ENCODE data around the gene PTPRM.

The PTPRM gene

GRCh38 chr18:7879717-7880116 lies 312.6 kb downstream of the PTPRM start:
- TF ChIP-seq POLR2A (IDR thresholded peaks at IDR 0.05; ENCODE audit: extremely low read depth, insufficient read length) (no peak), CTCF (IDR thresholded peaks at IDR 0.05; ENCODE audit: low read depth, low read length) (no peak), MYC (IDR thresholded peaks at IDR 0.05; ENCODE audit: low read depth, low read length) (no peak), MAX (IDR thresholded peaks at IDR 0.05; ENCODE audit: low read depth, low read length) (no peak)
- DNase-seq (ENCODE audit: low read depth), result no peak

GRCh38 chr18:7885865-7886264 lies 318.7 kb downstream of the PTPRM start:
- DNase-seq (ENCODE audit: low read depth), result no peak
- no peak overlapping the region for H3K4me3 ChIP-seq (ENCODE audit: low read depth, low read length)
- TF ChIP-seq MAX (IDR thresholded peaks at IDR 0.05; ENCODE audit: low read depth, low read length), result no peak
- no peak for TF ChIP-seq POLR2A (IDR thresholded peaks at IDR 0.05; ENCODE audit: extremely low read depth, insufficient read length)
- no peak for TF ChIP-seq CTCF (IDR thresholded peaks at IDR 0.05; ENCODE audit: low read depth, low read length)
- TF ChIP-seq MYC (IDR thresholded peaks at IDR 0.05; ENCODE audit: low read depth, low read length), result no peak

More at GRCh38 chr18:7879717-7880116, 312.6 kb downstream of the PTPRM start:
- no peak overlapping the region for H3K4me3 ChIP-seq (ENCODE audit: low read depth, low read length)

- no peak for TF ChIP-seq MYC (IDR thresholded peaks at IDR 0.05; ENCODE audit: low read depth, low read length)
- no peak for TF ChIP-seq MAX (IDR thresholded peaks at IDR 0.05; ENCODE audit: low read depth, low read length)
- no peak for TF ChIP-seq CTCF (IDR thresholded peaks at IDR 0.05; ENCODE audit: low read depth, low read length)
- TF ChIP-seq POLR2A (IDR thresholded peaks at IDR 0.05; ENCODE audit: extremely low read depth, insufficient read length), result no peak
- H3K4me3 ChIP-seq (ENCODE audit: low read depth, low read length), result no peak overlapping the region
- DNase-seq (ENCODE audit: low read depth), result no peak
Measured at GRCh38 chr18:7886436-7886835, 319.3 kb downstream of the PTPRM start.

GRCh38 chr18:7889515-7889914 lies 322.4 kb downstream of the PTPRM start:
- TF ChIP-seq MAX (IDR thresholded peaks at IDR 0.05; ENCODE audit: low read depth, low read length) (no peak), POLR2A (IDR thresholded peaks at IDR 0.05; ENCODE audit: extremely low read depth, insufficient read length) (no peak), MYC (IDR thresholded peaks at IDR 0.05; ENCODE audit: low read depth, low read length) (no peak)
- H3K4me3 ChIP-seq (ENCODE audit: low read depth, low read length), result no peak overlapping the region
- no peak for DNase-seq (ENCODE audit: low read depth)

GRCh38 chr18:7890075-7890474 lies 323.0 kb downstream of the PTPRM start:
- TF ChIP-seq MAX (IDR thresholded peaks at IDR 0.05; ENCODE audit: low read depth, low read length) (no peak), CTCF (IDR thresholded peaks at IDR 0.05; ENCODE audit: low read depth, low read length) (no peak), POLR2A (IDR thresholded peaks at IDR 0.05; ENCODE audit: extremely low read depth, insufficient read length) (no peak), MYC (IDR thresholded peaks at IDR 0.05; ENCODE audit: low read depth, low read length) (no peak)
- H3K4me3 ChIP-seq (ENCODE audit: low read depth, low read length), result no peak overlapping the region
- no peak for DNase-seq (ENCODE audit: low read depth)

GRCh38 chr18:7892556-7892955 lies 325.4 kb downstream of the PTPRM start:
- TF ChIP-seq MAX (IDR thresholded peaks at IDR 0.05; ENCODE audit: low read depth, low read length) (no peak), MYC (IDR thresholded peaks at IDR 0.05; ENCODE audit: low read depth, low read length) (no peak), CTCF (IDR thresholded peaks at IDR 0.05; ENCODE audit: low read depth, low read length) (no peak), POLR2A (IDR thresholded peaks at IDR 0.05; ENCODE audit: extremely low read depth, insufficient read length) (no peak)
- DNase-seq (ENCODE audit: low read depth), result no peak
- H3K4me3 ChIP-seq (ENCODE audit: low read depth, low read length), result no peak overlapping the region
